Stimulated activated CD8-positive, alpha-beta memory T cell treated with anti-CD3 and anti-CD28 coated beads, Interleukin-4, amount 100 ng/mL, for 1 hour (primary cell): ENCODE results near the gene THOC1.
A peak's percentile ranks its signal among the peaks of the same experiment; 100 is the strongest.
"Not testable (repeated sequence)": the region's sequence is repeated elsewhere in the genome, so short reads cannot be mapped to it uniquely, and the experiment has no call there.

Source experiments
- DNase-seq, 2 donors: peaks; one replicate each; pipeline ENCODE4 v3.0.0-alpha.2; 2020; ENCODE audit warnings: low read depth in 2 of 2, low spot score in 1 of 2

THOC1 gene

GRCh38 chr18:267688-268552, at the start of gene THOC1:
Gene THOC1, minus strand, starts transcription at chr18:268047. Its CDS starts 28 bp downstream, at chr18:268019.
- DNase-seq, result peak; percentile 91 to 95

GRCh38 chr18:317618-318017, 49.8 kb upstream of the THOC1 start:
- DNase-seq, result no peak

- DNase-seq, result no peak
Observed at GRCh38 chr18:316393-316792, 48.5 kb upstream of the THOC1 start.

GRCh38 chr18:313931-314330, 46.1 kb upstream of the THOC1 start:
- DNase-seq, result no peak

GRCh38 chr18:312415-312814, 44.6 kb upstream of the THOC1 start:
- DNase-seq, result no peak

GRCh38 chr18:310042-310441, 42.2 kb upstream of the THOC1 start:
- no peak for DNase-seq

- not testable (repeated sequence) for DNase-seq
Observed at GRCh38 chr18:308086-308485, 40.2 kb upstream of the THOC1 start.

- DNase-seq, result no peak
Observed at GRCh38 chr18:306608-307255, 38.9 kb upstream of the THOC1 start.

GRCh38 chr18:305003-305501, 37.2 kb upstream of the THOC1 start:
- no peak for DNase-seq

- DNase-seq, result no peak
Observed at GRCh38 chr18:303607-304006, 35.8 kb upstream of the THOC1 start.

- no peak for DNase-seq
Observed at GRCh38 chr18:303011-303410, 35.2 kb upstream of the THOC1 start.

- DNase-seq, result no peak
Observed at GRCh38 chr18:302097-302496, 34.2 kb upstream of the THOC1 start.

- no peak for DNase-seq
Observed at GRCh38 chr18:297936-298335, 30.1 kb upstream of the THOC1 start.

- DNase-seq, result no peak
Observed at GRCh38 chr18:295756-296490, 28.1 kb upstream of the THOC1 start.

GRCh38 chr18:294566-294965, 26.7 kb upstream of the THOC1 start:
- DNase-seq, result no peak

GRCh38 chr18:293536-293935, 25.7 kb upstream of the THOC1 start:
- no peak for DNase-seq

- no peak for DNase-seq
Observed at GRCh38 chr18:292271-292670, 24.4 kb upstream of the THOC1 start.

GRCh38 chr18:289970-290369, 22.1 kb upstream of the THOC1 start:
- DNase-seq, result not testable (repeated sequence)

- DNase-seq, result no peak
Observed at GRCh38 chr18:289026-289425, 21.2 kb upstream of the THOC1 start.

GRCh38 chr18:286515-287310, 18.9 kb upstream of the THOC1 start:
- no peak for DNase-seq

- DNase-seq, result no peak
Observed at GRCh38 chr18:285817-286216, 18.0 kb upstream of the THOC1 start.
